CD4-positive, CD25-positive, alpha-beta regulatory T cell (primary cell): ENCODE results near the gene MRPL24. TPM values are rescaled to one million over a fixed set of nuclear protein-coding genes. Genes with fewer than 3 reads are reported as not detected.

ENCODE experiments used
- ATAC-seq, 2 donors: fragments of 150-1000 bp; cut with Tn5 transposase; one replicate each; pipeline ENCODE4 v1.10.0; 2021; ENCODE audit warnings: low read depth in 2 of 2, moderate number of reproducible peaks in 2 of 2, moderate library complexity in 1 of 2
- DNase-seq, 3 donors: peaks; one replicate each; pipeline versions ENCODE4 v3.0.0 to v3.0.0-alpha.2; 2012 to 2022; ENCODE audit warnings: mixed read lengths in 1 of 3
- H3K27ac ChIP-seq: one replicate; pipeline ENCODE4 v1.7.0; 2013; ENCODE audit warnings: mild to moderate bottlenecking, low read length; ENCODE audit not compliant: insufficient read depth, poor library complexity, severe bottlenecking
- H3K27me3 ChIP-seq: one replicate; pipeline ENCODE4 v1.7.0; 2013; ENCODE audit warnings: low read length; ENCODE audit not compliant: control insufficient read depth, insufficient read depth
- H3K36me3 ChIP-seq: one replicate; pipeline ENCODE4 v1.7.0; 2013; ENCODE audit warnings: mild to moderate bottlenecking, low read length, moderate library complexity; ENCODE audit not compliant: control insufficient read depth, insufficient read depth
- H3K4me1 ChIP-seq: 2 replicates; pipeline ENCODE4 v1.7.0; 2013; ENCODE audit warnings: mild to moderate bottlenecking, low read length; ENCODE audit not compliant: insufficient read depth, control insufficient read depth, poor library complexity, severe bottlenecking
- H3K4me3 ChIP-seq: one replicate; pipeline ENCODE4 v1.7.0; 2013; ENCODE audit warnings: low read depth, mild to moderate bottlenecking, low read length, moderate library complexity
- H3K9me3 ChIP-seq, 2 experiments: 1 replicate in 1 of 2; 2 replicates in 1 of 2; pipeline ENCODE4 v1.7.0; 2013; ENCODE audit warnings: low read length in 2 of 2, mild to moderate bottlenecking in 1 of 2, moderate library complexity in 1 of 2; ENCODE audit not compliant: control insufficient read depth in 2 of 2
- H3K27ac Mint-ChIP-seq, 3 donors: one replicate each; pipeline ENCODE4 v1.8.0; 2020 to 2022; ENCODE audit warnings: mild to moderate bottlenecking in 3 of 3, mixed read lengths in 3 of 3, moderate library complexity in 2 of 3
- H3K27me3 Mint-ChIP-seq: one replicate; pipeline ENCODE4 v1.8.0; 2022; ENCODE audit warnings: mild to moderate bottlenecking, mixed read lengths
- H3K36me3 Mint-ChIP-seq: one replicate; pipeline ENCODE4 v1.8.0; 2020; ENCODE audit warnings: mixed read lengths
- H3K4me1 Mint-ChIP-seq, 4 donors: one replicate each; pipeline ENCODE4 v1.8.0; 2020 to 2022; ENCODE audit warnings: mixed read lengths in 4 of 4, mild to moderate bottlenecking in 1 of 4
- H3K4me3 Mint-ChIP-seq, 4 donors: one replicate each; pipeline ENCODE4 v1.8.0; 2020 to 2022; ENCODE audit warnings: mild to moderate bottlenecking in 4 of 4, mixed read lengths in 4 of 4, moderate library complexity in 3 of 4
- H3K9me3 Mint-ChIP-seq, 7 donors: one replicate each; pipeline ENCODE4 v1.8.0; 2020 to 2022; ENCODE audit warnings: mixed read lengths in 7 of 7, mild to moderate bottlenecking in 3 of 7, moderate library complexity in 2 of 7
- polyA plus RNA-seq, 4 donors: library from polyadenylated mRNA; unstranded; fragments of 300-500 nt; fragmentation: Illumina TruSeq; gene quantifications; one replicate each; pipeline ENCODE4 v1.2.3, GENCODE V29; 2021
- total RNA-seq: library from RNA; stranded (reverse); gene quantifications from one replicate; pipeline ENCODE4 v1.2.3, GENCODE V29; 2022

The MRPL24 gene
- total and polyA plus RNA-seq, 5 donors from 2014 or later: 18.2 to 86.4 (median 77.7) TPM

GRCh38 chr1:156711011-156711817, 29.7 kb downstream of the MRPL24 start:
- Mint-ChIP-seq H3K27me3 (peaks cover 11% of the 10 kb centered on the region), H3K4me3 (no peak overlapping the region), H3K9me3 (no peaks in the 10 kb centered on the region), H3K27ac (no peak overlapping the region), H3K36me3 (peaks cover 9% of the 10 kb centered on the region), H3K4me1 (peaks cover 4 to 34% (median 12%) of the 10 kb centered on the region in 4 donors)
- H3K9me3 ChIP-seq: no peaks in the 10 kb centered on the region
- no peak overlapping the region for H3K4me3 ChIP-seq
- DNase-seq: no peak
- no peaks in the 10 kb centered on the region for H3K36me3 ChIP-seq
- H3K27me3 ChIP-seq: no peaks in the 10 kb centered on the region
- ATAC-seq: no peak
- H3K4me1 ChIP-seq: peaks cover 12% of the 10 kb centered on the region
- H3K27ac ChIP-seq: no peak overlapping the region

DNA sequence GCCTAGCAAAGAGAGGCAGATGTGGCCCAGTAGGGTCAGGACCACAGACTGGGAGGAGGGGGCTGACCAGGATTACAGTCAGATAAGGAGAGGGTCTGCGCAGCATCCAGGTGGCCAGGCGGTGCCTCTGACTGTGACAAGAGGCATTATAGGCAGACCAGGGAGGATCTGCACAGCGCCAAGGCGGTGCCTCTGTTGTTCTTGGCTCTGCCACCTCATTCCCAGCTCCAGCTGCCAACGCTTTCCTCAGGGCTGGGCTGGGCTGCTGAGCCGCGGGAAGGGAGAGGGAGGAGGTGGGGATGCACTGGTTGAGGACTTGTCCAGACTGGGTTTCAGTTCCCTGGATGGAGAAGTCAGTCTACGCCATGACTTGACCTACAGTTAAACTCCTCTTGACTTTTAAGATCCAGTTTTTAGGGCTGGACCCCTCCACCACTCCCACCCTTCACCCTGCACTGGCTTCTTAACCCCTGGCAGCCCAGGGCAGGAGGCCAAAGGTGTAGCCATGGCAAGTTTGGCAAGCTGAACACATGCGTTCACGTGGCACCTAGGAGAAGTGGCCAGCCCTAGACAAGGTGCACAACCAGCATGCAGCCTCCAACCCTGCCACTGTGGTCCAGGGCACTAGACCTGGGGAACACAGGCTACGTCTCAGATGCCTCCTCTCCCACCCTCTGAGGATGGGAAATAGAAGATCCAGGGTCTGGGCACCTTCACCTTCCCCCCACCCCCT, 31.0 kb downstream of the MRPL24 start:
- no peaks in the 10 kb centered on the region for H3K9me3 ChIP-seq
- H3K4me3 ChIP-seq: no peak overlapping the region
- Mint-ChIP-seq H3K4me3 (peak overlapping the region in 2 of 4 donors; percentile 32 to 76), H3K36me3 (no peaks in the 10 kb centered on the region), H3K27me3 (peaks cover 17% of the 10 kb centered on the region), H3K27ac (peak overlapping the region in 2 of 3 donors; percentile 28 to 74), H3K4me1 (peaks cover 0 to 30% (median 16%) of the 10 kb centered on the region in 4 donors), H3K9me3 (no peaks in the 10 kb centered on the region)
- no peak overlapping the region for H3K27ac ChIP-seq
- DNase-seq (no peak), ATAC-seq (no peak)
- no peaks in the 10 kb centered on the region for H3K27me3 ChIP-seq
- no peaks in the 10 kb centered on the region for H3K36me3 ChIP-seq
- H3K4me1 ChIP-seq: peaks cover 25% of the 10 kb centered on the region

DNA sequence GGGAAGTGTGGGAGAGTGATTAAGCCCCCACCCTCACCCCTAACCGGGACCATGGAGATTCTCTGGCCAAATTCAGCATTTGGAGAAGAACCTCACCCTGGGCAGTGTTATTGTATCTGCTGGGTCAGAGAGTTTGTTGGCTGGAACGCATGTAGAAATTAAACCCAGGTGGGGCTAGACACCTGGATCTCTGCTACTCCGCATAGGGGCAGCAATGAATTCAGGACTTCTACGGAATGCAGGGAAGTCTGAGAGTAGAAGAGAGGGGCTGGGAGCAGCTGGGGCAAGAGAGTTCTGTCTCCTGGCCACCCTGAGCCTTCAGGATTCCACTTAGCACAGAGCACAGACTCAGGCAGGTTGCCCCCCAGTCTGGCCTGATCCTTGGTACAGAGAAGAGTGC, 31.9 kb downstream of the MRPL24 start:
- H3K4me3 ChIP-seq: no peak overlapping the region
- ATAC-seq (no peak), DNase-seq (no peak)
- H3K9me3 ChIP-seq: no peaks in the 10 kb centered on the region
- H3K4me3 Mint-ChIP-seq: peak overlapping the region in 2 of 4 donors; percentile 36 to 69
- peaks cover 31% of the 10 kb centered on the region for H3K4me1 ChIP-seq
- peaks cover 0 to 36% (median 17%) of the 10 kb centered on the region in 4 donors for H3K4me1 Mint-ChIP-seq
- no peaks in the 10 kb centered on the region for H3K36me3 ChIP-seq
- H3K36me3 Mint-ChIP-seq: no peaks in the 10 kb centered on the region
- no peak overlapping the region for H3K27ac ChIP-seq
- peaks cover 24% of the 10 kb centered on the region for H3K27me3 Mint-ChIP-seq
- peaks cover 6% of the 10 kb centered on the region for H3K27me3 ChIP-seq
- peak overlapping the region in 2 of 3 donors; percentile 28 to 74 for H3K27ac Mint-ChIP-seq
- no peaks in the 10 kb centered on the region for H3K9me3 Mint-ChIP-seq

DNA sequence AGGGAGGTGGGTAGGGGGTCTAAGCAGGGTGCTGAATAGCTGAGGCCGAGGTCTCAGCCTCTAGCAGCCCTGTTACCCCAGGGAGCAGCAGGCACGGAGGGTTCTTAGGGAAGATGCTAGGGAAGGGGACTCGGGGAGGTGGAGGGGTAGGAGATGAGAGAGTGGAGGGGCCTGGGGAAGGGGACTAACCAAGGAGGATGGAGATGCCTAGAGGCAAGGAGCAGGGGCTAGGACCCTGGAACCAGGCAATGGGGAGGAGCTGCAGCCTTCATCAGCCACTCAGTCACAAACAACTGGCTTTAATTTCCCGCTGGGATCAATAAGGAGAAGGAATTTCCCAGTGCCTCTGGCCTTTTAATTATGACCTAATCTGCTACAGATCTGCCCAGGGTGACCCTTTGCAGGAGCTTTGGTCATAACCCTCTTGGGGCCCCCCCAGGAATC, 32.6 kb downstream of the MRPL24 start:
- no peaks in the 10 kb centered on the region for H3K9me3 Mint-ChIP-seq
- H3K9me3 ChIP-seq: no peaks in the 10 kb centered on the region
- peaks cover 31% of the 10 kb centered on the region for H3K4me1 ChIP-seq
- H3K4me1 Mint-ChIP-seq: peaks cover 0 to 39% (median 17%) of the 10 kb centered on the region in 4 donors
- DNase-seq (no peak), ATAC-seq (no peak)
- no peaks in the 10 kb centered on the region for H3K36me3 Mint-ChIP-seq
- no peaks in the 10 kb centered on the region for H3K36me3 ChIP-seq
- H3K4me3 Mint-ChIP-seq: peak overlapping the region in 2 of 4 donors; percentile 69 to 80
- no peak overlapping the region for H3K4me3 ChIP-seq
- peaks cover 31% of the 10 kb centered on the region for H3K27me3 Mint-ChIP-seq
- H3K27ac ChIP-seq: no peak overlapping the region
- H3K27ac Mint-ChIP-seq: peak overlapping the region in 2 of 3 donors; percentile 74 to 80
- peaks cover 9% of the 10 kb centered on the region for H3K27me3 ChIP-seq

DNA sequence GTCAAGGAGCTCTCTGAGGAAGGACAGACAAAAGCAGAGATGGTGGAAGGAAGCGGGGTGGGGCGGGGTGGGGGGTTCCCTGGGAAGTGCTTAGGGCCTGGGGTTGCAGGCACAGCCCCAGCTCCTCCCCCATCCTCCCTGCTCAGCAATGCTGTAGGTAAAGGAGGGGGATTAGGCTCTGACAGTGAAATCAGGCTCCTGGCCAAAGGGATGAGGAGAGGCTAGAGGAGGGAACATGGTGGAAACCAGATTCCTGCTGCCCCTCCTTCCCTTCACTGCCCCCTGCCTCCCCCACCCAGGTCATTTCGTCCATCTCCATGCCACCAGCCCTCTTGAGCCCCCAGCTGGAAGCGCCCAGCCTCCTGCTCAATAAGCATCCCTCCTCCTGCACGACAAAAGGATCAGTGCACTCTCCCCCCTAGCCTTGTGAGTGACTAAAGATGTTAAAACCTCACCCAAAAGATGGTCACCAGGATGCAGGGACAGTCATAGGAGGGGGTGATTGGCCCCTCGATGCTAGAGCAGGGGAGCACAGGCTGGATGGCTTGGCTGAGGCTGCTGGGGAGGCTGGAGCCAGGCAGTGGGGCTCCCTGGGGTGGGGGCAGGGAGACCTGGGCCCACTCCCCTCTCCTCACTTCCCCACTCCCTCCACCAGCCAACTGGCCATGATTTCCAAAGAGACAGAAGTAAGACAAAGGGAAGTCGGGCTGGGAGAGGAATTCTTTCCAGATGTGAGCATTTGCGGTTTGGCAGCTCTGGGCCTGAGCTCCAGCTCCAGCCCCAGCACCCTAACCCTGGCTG, 33.3 kb downstream of the MRPL24 start:
- H3K4me1 ChIP-seq: peaks cover 31% of the 10 kb centered on the region
- no peak for DNase-seq
- no peak overlapping the region for H3K27ac ChIP-seq

GRCh38 chr1:156706657-156707416, 34.1 kb downstream of the MRPL24 start:
- Histone ChIP-seq H3K27ac (peak overlapping the region; percentile 60), H3K36me3 (no peaks in the 10 kb centered on the region), H3K4me1 (peaks cover 31% of the 10 kb centered on the region), H3K4me3 (peak overlapping the region; percentile 53), H3K27me3 (peaks cover 9% of the 10 kb centered on the region), H3K9me3 (no peaks in the 10 kb centered on the region)
- no peaks in the 10 kb centered on the region for H3K36me3 Mint-ChIP-seq
- H3K27ac Mint-ChIP-seq: peak overlapping the region; percentile 91 to 94 (median 93)
- peaks cover 45% of the 10 kb centered on the region for H3K27me3 Mint-ChIP-seq
- H3K9me3 Mint-ChIP-seq: no peaks in the 10 kb centered on the region
- H3K4me1 Mint-ChIP-seq: peaks cover 0 to 39% (median 17%) of the 10 kb centered on the region in 4 donors
- DNase-seq: no peak
- peak overlapping the region; percentile 80 to 93 (median 90) for H3K4me3 Mint-ChIP-seq
- ATAC-seq: no peak

More for the DNA sequence above, 33.3 kb downstream of the MRPL24 start:
- H3K36me3 ChIP-seq: no peaks in the 10 kb centered on the region
- peaks cover 9% of the 10 kb centered on the region for H3K27me3 ChIP-seq
- ATAC-seq: no peak
- H3K4me3 Mint-ChIP-seq: peak overlapping the region; percentile 80 to 88 (median 84)
- peaks cover 0 to 39% (median 17%) of the 10 kb centered on the region in 4 donors for H3K4me1 Mint-ChIP-seq
- peaks cover 38% of the 10 kb centered on the region for H3K27me3 Mint-ChIP-seq
- no peak overlapping the region for H3K4me3 ChIP-seq
- no peaks in the 10 kb centered on the region for H3K36me3 Mint-ChIP-seq
- no peaks in the 10 kb centered on the region for H3K9me3 Mint-ChIP-seq
- peak overlapping the region in 2 of 3 donors; percentile 74 to 94 for H3K27ac Mint-ChIP-seq
- H3K9me3 ChIP-seq: no peaks in the 10 kb centered on the region
